Stimulated activated CD4-positive, alpha-beta T cell treated with anti-CD3 and anti-CD28 coated beads, Interleukin-15, amount 100 ng/mL, for 1 hour (primary cell): Measurements from ENCODE around the gene NPB.

Experiments
- DNase-seq, 2 donors: peaks; one replicate each; pipeline ENCODE4 v3.0.0-alpha.2; 2020; ENCODE audit warnings: low read depth in 1 of 2, low spot score in 1 of 2

NPB gene

DNA sequence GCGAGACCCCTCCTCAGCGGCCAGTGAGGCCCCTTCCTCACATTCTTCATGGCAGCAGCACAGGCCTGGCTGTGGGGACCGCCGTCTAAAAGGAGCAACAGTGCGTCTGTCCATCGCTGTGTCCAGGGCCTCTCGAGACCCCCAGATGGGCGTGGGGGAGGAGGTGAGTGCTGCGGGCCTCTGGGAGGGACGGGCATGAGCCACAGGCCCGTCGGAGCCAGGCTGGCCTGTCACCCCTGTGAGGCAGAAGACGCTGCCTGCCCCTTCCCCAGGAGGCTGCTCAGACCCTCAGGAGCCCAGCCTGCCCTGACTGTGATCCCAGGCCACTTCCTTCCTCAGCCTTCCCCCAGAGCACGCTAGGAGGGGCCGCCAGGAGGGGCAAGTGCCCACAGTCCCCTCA lies 37.2 kb downstream of the NPB start:
- DNase-seq, result no peak

DNA sequence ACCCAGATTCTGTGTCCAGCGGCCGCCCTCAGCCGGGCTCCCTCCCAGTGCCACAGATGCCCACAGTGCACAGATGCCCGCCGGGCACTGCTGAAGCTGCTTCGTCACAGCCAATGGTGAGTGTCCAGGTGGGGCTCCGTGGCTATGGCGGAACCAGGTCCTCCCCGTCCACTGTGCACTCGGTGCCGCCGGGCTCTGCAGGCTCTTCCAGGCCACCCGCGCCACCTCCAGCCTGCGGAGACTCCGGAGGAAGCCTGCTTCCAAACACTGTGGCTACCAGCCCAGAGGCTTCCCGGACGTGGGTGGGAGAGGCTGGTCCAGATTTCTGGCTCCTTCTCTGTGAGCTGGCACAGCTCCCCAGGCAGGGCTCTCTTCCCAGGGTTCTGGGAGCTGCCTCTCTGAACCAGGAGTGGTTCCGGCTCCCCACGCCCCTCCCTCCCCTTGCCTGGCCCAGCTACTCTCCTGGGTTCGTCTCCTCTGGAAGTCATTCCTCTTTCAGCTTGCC lies 37.9 kb downstream of the NPB start:
- DNase-seq, result no peak

DNA sequence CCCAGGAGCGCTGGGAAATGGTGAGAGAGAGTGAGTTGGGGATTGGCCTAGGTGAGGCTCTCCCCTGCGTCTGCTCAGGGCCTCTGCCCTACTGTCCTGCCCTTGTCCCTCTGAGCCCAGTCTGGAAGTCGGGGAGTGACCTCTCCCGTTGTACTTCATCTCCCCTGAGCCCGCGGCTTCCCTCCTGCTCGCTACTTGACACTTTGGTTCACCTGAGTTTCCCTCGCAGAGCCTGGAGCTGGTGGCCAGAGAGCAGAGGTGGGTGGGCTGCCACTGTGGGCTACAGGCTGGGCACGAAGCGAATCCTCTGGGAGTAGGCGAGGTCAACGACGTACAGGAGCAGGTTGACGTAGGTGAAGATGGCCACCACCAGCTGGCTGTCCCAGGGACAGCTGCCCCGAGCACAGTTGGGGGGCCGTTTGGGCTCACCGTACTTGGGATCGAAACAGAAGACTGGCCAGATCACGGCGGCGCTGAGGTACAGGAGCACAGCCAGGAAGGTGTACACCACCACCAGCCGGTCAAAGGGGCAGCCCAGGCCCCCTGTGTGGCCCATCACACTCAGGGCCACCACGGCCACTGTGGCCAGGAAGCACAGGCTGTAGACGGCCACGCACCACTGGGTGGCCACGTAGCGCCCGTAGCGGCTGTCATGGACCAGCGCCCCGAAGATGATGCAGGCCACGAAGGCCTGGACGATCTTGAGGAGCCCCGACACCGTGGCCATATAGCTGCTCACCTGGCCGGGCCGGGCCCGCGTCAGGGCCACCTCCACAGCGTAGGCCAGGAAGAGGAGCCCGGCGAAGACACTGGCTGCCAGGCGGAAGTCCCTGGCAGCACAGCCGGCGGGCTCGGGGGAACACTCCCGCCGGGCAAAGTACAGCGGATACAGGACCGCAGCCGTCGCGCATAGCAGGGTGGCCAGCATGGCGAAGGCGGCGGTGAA lies 38.8 kb downstream of the NPB start:
- DNase-seq, result no peak

DNA sequence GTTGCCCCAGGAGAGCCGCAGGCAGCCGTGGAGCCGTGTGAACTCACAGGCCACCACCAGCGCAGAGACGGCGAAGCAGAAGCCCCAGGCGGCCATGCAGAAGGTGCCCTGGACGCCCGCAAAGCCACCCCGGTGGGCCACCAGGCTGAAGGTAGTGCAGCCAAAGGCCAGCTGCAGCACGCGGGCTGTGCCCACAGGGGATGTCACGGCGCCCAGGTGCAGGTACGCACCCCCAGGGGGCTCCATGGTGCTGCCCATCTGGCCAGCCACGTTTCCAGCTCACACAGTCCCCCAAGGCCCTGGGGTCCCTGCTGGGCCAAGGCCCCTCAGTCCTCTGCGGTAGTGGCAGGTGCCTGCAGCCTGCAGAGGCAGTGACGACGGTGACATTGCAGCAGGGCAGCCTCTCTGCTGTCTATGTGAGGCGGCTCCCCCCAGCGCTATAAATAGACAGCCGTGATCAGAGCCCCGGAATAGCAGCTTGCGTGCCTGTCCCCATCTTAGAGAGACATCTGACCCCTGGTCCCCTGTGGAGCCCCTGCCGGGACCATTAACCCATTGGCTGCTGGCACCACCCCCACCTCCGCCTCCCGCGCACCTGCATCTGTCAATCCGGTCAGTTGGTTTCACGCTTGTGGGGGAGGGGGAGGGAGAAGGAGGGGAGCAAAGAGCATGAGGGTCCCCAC lies 39.6 kb downstream of the NPB start:
- no peak for DNase-seq

DNA sequence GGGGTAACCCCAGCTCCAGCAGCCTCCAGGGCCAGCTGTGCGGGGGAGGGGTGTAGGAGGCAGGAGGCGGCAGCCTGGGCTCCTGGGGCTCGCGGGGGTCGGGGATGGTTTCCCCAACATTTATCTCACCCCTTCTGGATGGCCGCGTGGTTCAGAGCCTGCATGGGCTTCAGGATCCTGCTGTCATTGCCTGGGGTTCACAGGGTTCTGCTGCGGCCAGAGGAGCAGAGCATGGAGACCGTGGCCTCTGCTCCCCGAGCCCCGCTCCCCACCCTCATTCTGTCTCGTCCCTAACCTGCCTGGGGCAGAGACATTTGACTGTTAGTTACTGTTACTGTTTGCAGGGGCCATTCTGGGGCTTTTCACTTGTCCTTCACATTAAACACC lies 40.1 kb downstream of the NPB start:
- no peak for DNase-seq

DNA sequence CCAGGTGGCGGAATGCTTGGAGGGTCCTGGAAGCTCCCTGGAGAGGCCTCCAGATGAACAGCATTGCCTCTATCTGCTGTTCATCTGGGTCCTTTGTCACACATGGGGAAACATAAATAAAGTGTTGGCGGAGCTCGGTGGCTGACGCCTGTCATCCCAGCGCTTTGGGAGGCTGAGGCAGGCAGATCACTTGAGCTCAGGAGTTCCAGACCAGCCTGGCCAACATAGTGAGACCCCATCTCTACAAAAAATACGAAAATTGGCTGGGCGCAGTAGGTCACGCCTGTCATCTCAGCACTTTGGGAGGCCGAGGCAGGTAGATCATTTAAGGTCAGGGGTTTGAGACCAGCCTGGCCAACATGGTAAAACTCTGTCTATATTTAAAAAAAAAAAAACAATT lies 42.8 kb downstream of the NPB start:
- no peak for DNase-seq

DNA sequence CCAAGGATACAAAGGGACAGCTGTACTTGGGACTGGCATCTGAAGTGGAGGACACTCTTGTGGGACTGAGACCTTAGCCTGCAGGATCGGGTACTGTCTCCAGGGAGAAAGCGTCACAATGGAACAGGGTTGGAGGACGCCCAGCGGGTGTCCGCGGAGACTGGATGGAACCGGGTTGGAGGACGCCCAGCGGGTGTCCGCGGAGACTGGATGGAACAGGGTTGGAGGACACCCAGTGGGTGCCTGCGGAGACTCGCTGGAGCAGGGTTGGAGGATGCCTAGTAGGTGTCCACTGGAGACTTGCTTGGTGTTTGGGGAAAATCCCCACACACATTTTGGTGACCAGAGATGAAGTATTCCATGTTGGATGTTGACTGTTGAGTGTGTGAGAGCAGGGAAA lies 45.2 kb downstream of the NPB start, which contains the start of gene MYADML2:
Gene MYADML2 (minus strand): TSS at position 45 of the 400 bp plus-strand sequence. CDS start 5,492 bp downstream, outside the sequence.
- no peak for DNase-seq

DNA sequence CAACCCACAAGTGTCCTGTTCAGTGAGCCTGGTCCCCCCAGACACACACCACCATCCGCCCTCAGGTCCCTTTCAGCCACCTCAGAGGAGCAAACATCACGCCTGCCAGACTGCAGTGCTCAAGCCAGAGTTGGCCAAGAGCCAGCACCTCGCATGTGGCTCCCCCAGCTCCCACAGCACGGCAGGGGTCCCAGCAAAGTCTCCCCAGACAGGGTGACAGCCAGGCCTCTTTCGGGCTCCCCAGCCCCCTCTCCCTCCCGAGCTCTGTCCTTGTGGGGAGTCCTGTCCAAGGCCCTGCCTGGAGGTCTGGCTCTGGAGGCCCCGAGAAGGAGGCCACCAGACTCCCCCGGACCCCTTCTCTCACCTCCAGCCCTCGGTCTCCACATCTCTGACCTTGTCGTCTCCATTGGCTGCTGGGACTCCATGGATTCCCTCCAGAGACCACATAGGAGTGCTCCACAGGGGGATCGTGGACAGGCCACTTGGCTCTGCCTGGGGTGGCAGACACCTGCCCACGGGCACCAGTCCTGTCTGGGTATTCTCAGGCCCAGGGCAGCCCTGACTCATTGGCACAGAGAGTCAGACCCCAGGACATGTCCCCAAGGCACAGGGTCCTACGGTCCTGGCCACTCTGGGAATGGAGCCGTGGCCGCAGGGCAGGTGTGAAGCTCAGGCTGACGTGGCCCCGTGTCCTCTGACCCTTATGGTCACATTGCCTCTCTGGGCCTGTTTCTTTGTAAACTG lies 46.8 kb downstream of the NPB start:
- no peak for DNase-seq

DNA sequence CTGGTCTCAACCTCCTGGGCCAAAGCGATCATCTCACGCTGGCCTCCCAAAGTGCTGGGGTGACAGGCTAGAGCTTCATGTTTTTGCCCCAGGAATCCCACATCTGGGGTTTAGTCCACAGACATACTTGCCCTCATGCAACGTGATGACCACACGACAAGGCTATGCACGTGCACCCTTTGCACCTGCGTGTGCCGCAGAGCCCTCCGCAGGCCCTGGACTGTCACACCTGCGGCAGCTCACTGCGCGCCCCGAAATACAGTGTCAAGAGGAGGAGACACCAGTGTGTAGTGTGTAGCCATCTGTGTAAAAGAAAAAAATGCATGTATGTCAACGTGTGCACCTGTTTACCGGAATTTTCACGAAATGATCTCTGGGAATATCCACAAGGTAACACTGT lies 48.5 kb downstream of the NPB start:
- DNase-seq, result no peak

DNA sequence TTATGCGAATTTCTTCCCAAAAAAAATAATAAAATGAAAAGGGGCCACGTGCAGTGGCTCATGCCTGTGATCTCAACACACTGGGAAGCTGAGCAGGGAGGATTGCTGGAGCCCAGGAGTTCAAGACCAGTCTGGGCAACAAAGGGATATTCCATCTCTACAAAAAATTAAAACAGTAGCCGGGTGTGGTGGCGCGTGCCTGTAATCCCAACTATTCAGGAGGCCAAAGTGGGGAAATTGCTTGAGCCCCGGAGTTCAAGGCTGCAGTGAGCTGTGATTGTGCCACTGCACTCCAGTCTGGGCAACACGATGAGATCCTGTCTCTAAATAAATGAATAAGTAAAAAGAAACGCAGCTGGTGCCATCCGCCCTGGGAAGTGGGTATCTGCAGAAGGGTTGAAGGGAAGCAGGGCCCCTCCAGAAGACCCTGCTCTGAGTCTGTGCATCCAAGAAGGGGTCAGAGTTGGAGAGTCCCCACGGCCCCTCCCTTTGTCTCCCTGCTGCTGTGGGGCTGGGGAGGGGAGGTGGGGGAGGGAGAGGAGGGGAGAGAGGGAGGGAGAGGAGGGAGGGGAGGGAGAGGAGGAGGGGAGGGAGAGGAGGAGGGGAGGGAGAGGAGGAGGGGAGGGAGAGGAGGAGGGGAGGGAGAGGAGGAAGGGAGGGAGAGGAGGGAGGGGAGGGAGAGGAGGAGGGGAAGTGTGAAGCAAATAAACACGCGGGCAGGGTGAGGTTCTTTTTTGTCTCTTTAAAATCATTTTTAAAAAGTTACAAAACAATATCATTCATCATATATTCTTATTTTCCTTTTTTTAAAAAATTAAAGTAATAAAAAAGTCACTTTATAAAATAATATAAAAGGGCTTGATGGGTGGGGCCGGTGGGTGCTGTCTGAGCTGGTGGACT lies 50.0 kb downstream of the NPB start:
- no peak for DNase-seq
